H9 (cell line): ENCODE measurements around the gene SPTSSA. TPM values are rescaled to one million over a fixed set of nuclear protein-coding genes. Genes with fewer than 3 reads are reported as not detected.

ENCODE experiments used
- DNase-seq: peaks from one replicate; pipeline ENCODE4 v3.0.0-alpha.2; 2017
- H2AFZ ChIP-seq: one replicate; pipeline ENCODE4 v1.6.1; 2013; ENCODE audit warnings: mild to moderate bottlenecking, low read length, control low read depth, moderate library complexity
- H2AK5ac ChIP-seq: 2 replicates; pipeline ENCODE4 v1.6.1; 2013; ENCODE audit warnings: low read length, control low read depth, mixed read lengths; ENCODE audit not compliant: insufficient read length
- H2BK120ac ChIP-seq: one replicate; pipeline ENCODE4 v1.6.1; 2013; ENCODE audit warnings: low read depth, mild to moderate bottlenecking, low read length, control low read depth, inconsistent platforms; ENCODE audit not compliant: poor library complexity, severe bottlenecking
- H2BK12ac ChIP-seq: 2 replicates; pipeline ENCODE4 v1.6.1; 2013; ENCODE audit warnings: low read length, control low read depth, mixed read lengths, low read depth; ENCODE audit not compliant: insufficient read length
- H2BK15ac ChIP-seq: 2 replicates; pipeline ENCODE4 v1.6.1; 2013; ENCODE audit warnings: low read depth, low read length, control low read depth
- H2BK20ac ChIP-seq: one replicate; pipeline ENCODE4 v1.6.1; 2013; ENCODE audit warnings: low read depth, mild to moderate bottlenecking, low read length, control low read depth, inconsistent platforms; ENCODE audit not compliant: poor library complexity, severe bottlenecking
- H2BK5ac ChIP-seq: 2 replicates; pipeline ENCODE4 v1.6.1; 2013; ENCODE audit warnings: low read length, control low read depth, mixed read lengths; ENCODE audit not compliant: insufficient read length
- H3K14ac ChIP-seq: 2 replicates; pipeline ENCODE4 v1.6.1; 2013; ENCODE audit warnings: low read length, control low read depth; ENCODE audit not compliant: insufficient read depth
- H3K18ac ChIP-seq: 2 replicates; pipeline ENCODE4 v1.6.1; 2013; ENCODE audit warnings: low read depth, mild to moderate bottlenecking, mixed read lengths, low read length, control low read depth; ENCODE audit not compliant: insufficient read length
- H3K23ac ChIP-seq: 2 replicates; pipeline ENCODE4 v1.6.1; 2013; ENCODE audit warnings: low read length, control low read depth, mixed read lengths, low read depth; ENCODE audit not compliant: insufficient read length
- H3K23me2 ChIP-seq: 2 replicates; pipeline ENCODE4 v1.6.1; 2013; ENCODE audit warnings: low read depth, mild to moderate bottlenecking, mixed read lengths, low read length, control low read depth; ENCODE audit not compliant: insufficient read length, poor library complexity, severe bottlenecking
- H3K27ac ChIP-seq: 2 replicates; pipeline ENCODE4 v1.5.1; 2013; ENCODE audit warnings: low read length, control low read depth, mixed read lengths, low read depth; ENCODE audit not compliant: insufficient read length
- H3K27me3 ChIP-seq: 2 replicates; pipeline ENCODE4 v1.6.1; 2013; ENCODE audit warnings: low read length, control low read depth, inconsistent platforms; ENCODE audit not compliant: insufficient read depth
- H3K4ac ChIP-seq: 2 replicates; pipeline ENCODE4 v1.6.1; 2013; ENCODE audit warnings: low read depth, mild to moderate bottlenecking, control low read depth, inconsistent platforms, low read length, moderate library complexity
- H3K4me1 ChIP-seq: 2 replicates; pipeline ENCODE4 v1.6.1; 2013; ENCODE audit warnings: low read length, control low read depth, inconsistent platforms; ENCODE audit not compliant: insufficient read depth
- H3K4me2 ChIP-seq: 2 replicates; pipeline ENCODE4 v1.6.1; 2013; ENCODE audit warnings: low read length, control low read depth, mixed read lengths; ENCODE audit not compliant: insufficient read length, insufficient read depth
- H3K56ac ChIP-seq: 2 replicates; pipeline ENCODE4 v1.6.1; 2013; ENCODE audit warnings: low read depth, mild to moderate bottlenecking, mixed read lengths, low read length, control low read depth; ENCODE audit not compliant: insufficient read length
- H3K79me1 ChIP-seq: 2 replicates; pipeline ENCODE4 v1.6.1; 2013; ENCODE audit warnings: low read depth, mild to moderate bottlenecking, moderate library complexity, low read length, control low read depth, inconsistent platforms; ENCODE audit not compliant: insufficient read depth, poor library complexity, severe bottlenecking
- H3K79me2 ChIP-seq: 2 replicates; pipeline ENCODE4 v1.6.1; 2013; ENCODE audit warnings: low read length, control low read depth, inconsistent platforms; ENCODE audit not compliant: insufficient read depth
- H3K9ac ChIP-seq: 2 replicates; pipeline ENCODE4 v1.6.1; 2013; ENCODE audit warnings: low read length, control low read depth, mixed read lengths; ENCODE audit not compliant: insufficient read length; ENCODE audit errors: extremely low read depth
- H3K9me3 ChIP-seq: one replicate; pipeline ENCODE4 v1.6.1; 2013; ENCODE audit warnings: low read depth, low read length, inconsistent platforms; ENCODE audit not compliant: control insufficient read depth
- H3T11ph ChIP-seq: one replicate; pipeline ENCODE4 v1.6.1; 2013; ENCODE audit warnings: mild to moderate bottlenecking, low read length, control low read depth, inconsistent platforms
- H4K20me1 ChIP-seq: one replicate; pipeline ENCODE4 v1.6.1; 2013; ENCODE audit not compliant: control insufficient read depth, insufficient read length, insufficient read depth
- H4K5ac ChIP-seq: 2 replicates; pipeline ENCODE4 v1.6.1; 2013; ENCODE audit warnings: low read depth, mild to moderate bottlenecking, mixed read lengths, low read length, control low read depth; ENCODE audit not compliant: insufficient read length
- H4K8ac ChIP-seq: replicated peaks from 2 replicates; pipeline ENCODE4 v1.6.1; 2013; ENCODE audit warnings: low read length, control low read depth, mixed read lengths, low read depth; ENCODE audit not compliant: insufficient read length
- H4K91ac ChIP-seq: 2 replicates; pipeline ENCODE4 v1.6.1; 2013; ENCODE audit warnings: low read depth, mild to moderate bottlenecking, moderate library complexity, mixed read lengths, low read length, control low read depth; ENCODE audit not compliant: insufficient read length
- H3K27ac Mint-ChIP-seq, 3 experiments: 2 replicates in 2 of 3; 3 replicates in 1 of 3; pipeline ENCODE4 v1.8.0; 2020 to 2021; ENCODE audit warnings: mixed read lengths in 3 of 3, mild to moderate bottlenecking in 1 of 3, moderate library complexity in 1 of 3
- H3K27me3 Mint-ChIP-seq: 2 replicates; pipeline ENCODE4 v1.8.0; 2021; ENCODE audit warnings: low read depth, mild to moderate bottlenecking, moderate library complexity, mixed read lengths
- H3K36me3 Mint-ChIP-seq, 3 experiments: 2 replicates in 2 of 3; 3 replicates in 1 of 3; pipeline ENCODE4 v1.8.0; 2020 to 2021; ENCODE audit warnings: low read depth in 3 of 3, mixed read lengths in 3 of 3; ENCODE audit not compliant: insufficient read depth in 1 of 3
- H3K4me1 Mint-ChIP-seq, 2 experiments: 2 replicates each; pipeline ENCODE4 v1.8.0; 2020; ENCODE audit warnings: mixed read lengths in 2 of 2
- H3K4me3 Mint-ChIP-seq, 2 experiments: 2 replicates in 1 of 2; 3 replicates in 1 of 2; pipeline ENCODE4 v1.8.0; 2020 to 2021; ENCODE audit warnings: mild to moderate bottlenecking in 2 of 2, mixed read lengths in 2 of 2, moderate library complexity in 1 of 2
- H3K9me3 Mint-ChIP-seq, 2 experiments: 2 replicates in 1 of 2; 3 replicates in 1 of 2; pipeline ENCODE4 v1.8.0; 2020; ENCODE audit warnings: mild to moderate bottlenecking in 2 of 2, mixed read lengths in 2 of 2, moderate library complexity in 1 of 2
- CTCF ChIP-seq: fragments of 200-600 bp; sonication (generic); conservative IDR thresholded peaks from 3 replicates; pipeline ENCODE4 v1.8.0; 2021; ENCODE audit warnings: antibody characterized with exemption, mild to moderate bottlenecking
- WGBS: extraction: QIAGEN DNeasy Blood & Tissue Kit; methylation state at CpG from one replicate; pipeline ENCODE4 v1.1.7; 2013; ENCODE audit warnings: missing lambda C conversion rate, low lambda C conversion rate, mixed read lengths; ENCODE audit not compliant: insufficient read length; ENCODE audit errors: extremely low coverage; 5-methylcytosine and 5-hydroxymethylcytosine counted together
- total RNA-seq: library from RNA; stranded (reverse); gene quantifications from 2 replicates; pipeline ENCODE4 v1.2.1, GENCODE V29; 2021

The SPTSSA gene
- total RNA-seq, 1 experiment from 2014 or later, result 23.3 TPM

GRCh38 chr14:34449819-34450541, 12.1 kb downstream of the SPTSSA start:
- H2BK12ac ChIP-seq, result no peak overlapping the region
- no peak overlapping the region for H4K5ac ChIP-seq
- no peaks in the 10 kb centered on the region for H4K20me1 ChIP-seq
- no peak overlapping the region for H4K91ac ChIP-seq
- H3K36me3 Mint-ChIP-seq, result peaks cover 8 to 29% (median 14%) of the 10 kb centered on the region in 3 experiments; a peak in 6 of 7 replicates
- WGBS, result no CpG with 5 or more reads among the region's 6 CpGs
- no peak overlapping the region for H3K56ac ChIP-seq
- no peaks in the 10 kb centered on the region for H3K9me3 ChIP-seq
- H2BK15ac ChIP-seq, result no peak overlapping the region
- H3K9ac ChIP-seq, result no peak overlapping the region
- no peak overlapping the region for H2BK120ac ChIP-seq
- no peaks in the 10 kb centered on the region for H3K4me1 ChIP-seq
- H3K4me2 ChIP-seq, result no peak overlapping the region
- no peak overlapping the region for H2BK5ac ChIP-seq
- H3K79me1 ChIP-seq, result peaks cover 6% of the 10 kb centered on the region
- no peak overlapping the region for H3K27ac Mint-ChIP-seq
- H2BK20ac ChIP-seq, result no peak overlapping the region
- no peak overlapping the region for H3K23ac ChIP-seq
- H3K27me3 ChIP-seq, result no peaks in the 10 kb centered on the region
- H4K8ac ChIP-seq, result no peak overlapping the region
- H2AK5ac ChIP-seq, result no peak overlapping the region
- TF ChIP-seq CTCF, result no peak
- H3K14ac ChIP-seq, result no peak overlapping the region
- no peak overlapping the region for H3K27ac ChIP-seq
- no peak for DNase-seq
- H3K4ac ChIP-seq, result no peak overlapping the region
- peaks cover 3% of the 10 kb centered on the region; the same call in 1 of the 2 replicates for H3K79me2 ChIP-seq
- H3K4me1 Mint-ChIP-seq, result 0 out of 4 replicates have a peak, but pooled peaks cover 0 to 2% of the 10 kb centered on the region in 2 experiments
- no peak overlapping the region for H3T11ph ChIP-seq
- no peak overlapping the region for H3K4me3 Mint-ChIP-seq
- H2AFZ ChIP-seq, result no peak overlapping the region
- H3K23me2 ChIP-seq, result no peaks in the 10 kb centered on the region
- H3K9me3 Mint-ChIP-seq, result no peaks in the 10 kb centered on the region
- no peak overlapping the region for H3K18ac ChIP-seq
- no peaks in the 10 kb centered on the region for H3K27me3 Mint-ChIP-seq
